Measurements from ENCODE around the gene ZC2HC1C. TPM values are rescaled to one million over a fixed set of nuclear protein-coding genes. Genes with fewer than 3 reads are reported as not detected.
A peak's percentile ranks its signal among the peaks of the same experiment; 100 is the strongest.

Gene ZC2HC1C
- total RNA-seq, 1 experiment from 2014 or later, result 5.2 TPM

DNA sequence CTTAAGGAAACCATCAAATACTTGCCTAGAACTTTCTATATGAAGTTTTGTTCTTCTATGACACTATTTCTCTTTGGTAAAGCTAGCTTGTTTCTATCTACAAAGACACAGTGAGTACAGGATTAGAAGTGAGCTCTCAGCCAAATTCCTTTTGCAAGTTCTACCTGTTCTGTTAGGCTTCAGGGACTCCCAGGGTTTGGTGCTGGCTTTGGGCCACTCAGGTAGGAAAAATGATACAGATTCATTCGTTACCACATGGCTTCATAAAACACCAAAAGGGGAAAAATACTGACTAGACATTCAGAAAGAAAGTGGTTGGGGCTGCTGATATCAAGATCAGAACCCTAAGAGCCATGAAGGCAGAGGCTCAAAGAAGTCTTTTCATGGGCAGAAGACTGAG lies 13.8 kb downstream of the ZC2HC1C start:
- Histone ChIP-seq H3K27ac (ENCODE audit: low read length) (no peak overlapping the region), H3K36me3 (ENCODE audit: control insufficient read depth, insufficient read depth, low read length) (peaks cover 7% of the 10 kb centered on the region; the same call in 1 of the 2 replicates), H3K27me3 (ENCODE audit: control insufficient read depth, insufficient read depth, low read length) (no peaks in the 10 kb centered on the region), H3K4me1 (ENCODE audit: control insufficient read depth, insufficient read depth, low read length) (no peaks in the 10 kb centered on the region), H3K9me3 (ENCODE audit: control insufficient read depth, insufficient read depth, low read depth, low read length) (no peaks in the 10 kb centered on the region), H3K4me3 (ENCODE audit: low read depth in 2 of 2, low read length in 2 of 2) (no peak overlapping the region)
- ChIA-PET CTCF (no interaction called here), POLR2A (no interaction called here)
- intact Hi-C loops (cut with micrococcal nuclease; ENCODE audit: unreplicated experiment), result loop anchor here (10.0 kb wide), 1 partner anchor 138 kb away; no protein-coding TSS in a partner anchor
- TF ChIP-seq, protein P1, sequence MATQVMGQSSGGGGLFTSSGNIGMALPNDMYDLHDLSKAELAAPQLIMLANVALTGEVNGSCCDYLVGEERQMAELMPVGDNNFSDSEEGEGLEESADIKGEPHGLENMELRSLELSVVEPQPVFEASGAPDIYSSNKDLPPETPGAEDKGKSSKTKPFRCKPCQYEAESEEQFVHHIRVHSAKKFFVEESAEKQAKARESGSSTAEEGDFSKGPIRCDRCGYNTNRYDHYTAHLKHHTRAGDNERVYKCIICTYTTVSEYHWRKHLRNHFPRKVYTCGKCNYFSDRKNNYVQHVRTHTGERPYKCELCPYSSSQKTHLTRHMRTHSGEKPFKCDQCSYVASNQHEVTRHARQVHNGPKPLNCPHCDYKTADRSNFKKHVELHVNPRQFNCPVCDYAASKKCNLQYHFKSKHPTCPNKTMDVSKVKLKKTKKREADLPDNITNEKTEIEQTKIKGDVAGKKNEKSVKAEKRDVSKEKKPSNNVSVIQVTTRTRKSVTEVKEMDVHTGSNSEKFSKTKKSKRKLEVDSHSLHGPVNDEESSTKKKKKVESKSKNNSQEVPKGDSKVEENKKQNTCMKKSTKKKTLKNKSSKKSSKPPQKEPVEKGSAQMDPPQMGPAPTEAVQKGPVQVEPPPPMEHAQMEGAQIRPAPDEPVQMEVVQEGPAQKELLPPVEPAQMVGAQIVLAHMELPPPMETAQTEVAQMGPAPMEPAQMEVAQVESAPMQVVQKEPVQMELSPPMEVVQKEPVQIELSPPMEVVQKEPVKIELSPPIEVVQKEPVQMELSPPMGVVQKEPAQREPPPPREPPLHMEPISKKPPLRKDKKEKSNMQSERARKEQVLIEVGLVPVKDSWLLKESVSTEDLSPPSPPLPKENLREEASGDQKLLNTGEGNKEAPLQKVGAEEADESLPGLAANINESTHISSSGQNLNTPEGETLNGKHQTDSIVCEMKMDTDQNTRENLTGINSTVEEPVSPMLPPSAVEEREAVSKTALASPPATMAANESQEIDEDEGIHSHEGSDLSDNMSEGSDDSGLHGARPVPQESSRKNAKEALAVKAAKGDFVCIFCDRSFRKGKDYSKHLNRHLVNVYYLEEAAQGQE (IDR thresholded peaks at IDR 0.05; ENCODE audit: insufficient read depth in 1 of 2, low read depth in 2 of 2, low read length in 1 of 2), result no peak
- TF ChIP-seq TCF7L2 (IDR thresholded peaks at IDR 0.05; ENCODE audit: low read depth, low read length), result no peak
- TF ChIP-seq, protein P2, sequence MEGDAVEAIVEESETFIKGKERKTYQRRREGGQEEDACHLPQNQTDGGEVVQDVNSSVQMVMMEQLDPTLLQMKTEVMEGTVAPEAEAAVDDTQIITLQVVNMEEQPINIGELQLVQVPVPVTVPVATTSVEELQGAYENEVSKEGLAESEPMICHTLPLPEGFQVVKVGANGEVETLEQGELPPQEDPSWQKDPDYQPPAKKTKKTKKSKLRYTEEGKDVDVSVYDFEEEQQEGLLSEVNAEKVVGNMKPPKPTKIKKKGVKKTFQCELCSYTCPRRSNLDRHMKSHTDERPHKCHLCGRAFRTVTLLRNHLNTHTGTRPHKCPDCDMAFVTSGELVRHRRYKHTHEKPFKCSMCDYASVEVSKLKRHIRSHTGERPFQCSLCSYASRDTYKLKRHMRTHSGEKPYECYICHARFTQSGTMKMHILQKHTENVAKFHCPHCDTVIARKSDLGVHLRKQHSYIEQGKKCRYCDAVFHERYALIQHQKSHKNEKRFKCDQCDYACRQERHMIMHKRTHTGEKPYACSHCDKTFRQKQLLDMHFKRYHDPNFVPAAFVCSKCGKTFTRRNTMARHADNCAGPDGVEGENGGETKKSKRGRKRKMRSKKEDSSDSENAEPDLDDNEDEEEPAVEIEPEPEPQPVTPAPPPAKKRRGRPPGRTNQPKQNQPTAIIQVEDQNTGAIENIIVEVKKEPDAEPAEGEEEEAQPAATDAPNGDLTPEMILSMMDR (IDR thresholded peaks at IDR 0.05), result no peak
- TF ChIP-seq POLR2AphosphoS5 (IDR thresholded peaks at IDR 0.05; ENCODE audit: low read depth, low read length), result no peak
- TF ChIP-seq SIN3A (IDR thresholded peaks at IDR 0.05; ENCODE audit: borderline replicate concordance, insufficient read depth, low read depth, low read length), result no peak
- no TSS peak for BruUV-seq (replicated peaks)
- DNase-seq (ENCODE audit: low read depth, low spot score), result no peak
- in situ Hi-C loops (cut with HindIII; ENCODE audit: low pct_unique_long_range_greater_than_20kb, low sequenced_read_pairs), result no loop called here
- no peak for ATAC-seq

DNA sequence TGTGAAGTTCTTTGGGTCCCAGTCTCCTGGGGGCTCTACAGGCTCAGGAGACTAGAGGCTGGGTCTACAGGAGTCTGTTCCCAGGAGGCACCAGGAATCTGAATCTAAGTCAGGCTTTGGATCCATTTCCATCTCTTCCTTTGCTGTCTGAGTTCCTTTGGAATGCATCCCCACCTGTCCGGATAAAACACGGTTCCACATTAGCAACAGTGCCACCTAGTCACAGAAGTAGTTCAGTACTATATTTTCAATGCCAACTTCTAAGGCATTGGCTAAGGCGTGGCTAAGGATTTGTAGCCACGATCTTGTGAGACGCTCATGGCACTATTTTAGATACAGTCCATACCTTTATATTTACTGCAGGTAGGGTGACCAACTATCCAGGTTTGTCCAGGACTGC lies 15.1 kb downstream of the ZC2HC1C start:
- Histone ChIP-seq H3K27me3 (ENCODE audit: control insufficient read depth, insufficient read depth, low read length) (no peaks in the 10 kb centered on the region), H3K36me3 (ENCODE audit: control insufficient read depth, insufficient read depth, low read length) (peaks cover 7% of the 10 kb centered on the region; the same call in 1 of the 2 replicates), H3K9me3 (ENCODE audit: control insufficient read depth, insufficient read depth, low read depth, low read length) (no peaks in the 10 kb centered on the region), H3K27ac (ENCODE audit: low read length) (no peak overlapping the region), H3K4me3 (ENCODE audit: low read depth in 2 of 2, low read length in 2 of 2) (no peak overlapping the region), H3K4me1 (ENCODE audit: control insufficient read depth, insufficient read depth, low read length) (no peaks in the 10 kb centered on the region)
- no TSS peak for BruUV-seq (replicated peaks)
- TF ChIP-seq, protein P1 (IDR thresholded peaks at IDR 0.05; ENCODE audit: insufficient read depth in 1 of 2, low read depth in 2 of 2, low read length in 1 of 2), result no peak
- TF ChIP-seq, protein P2 (IDR thresholded peaks at IDR 0.05), result peak; percentile 50
- no peak for TF ChIP-seq POLR2AphosphoS5 (IDR thresholded peaks at IDR 0.05; ENCODE audit: low read depth, low read length)
- TF ChIP-seq SIN3A (IDR thresholded peaks at IDR 0.05; ENCODE audit: borderline replicate concordance, insufficient read depth, low read depth, low read length), result no peak
- TF ChIP-seq TCF7L2 (IDR thresholded peaks at IDR 0.05; ENCODE audit: low read depth, low read length), result no peak
- intact Hi-C loops (cut with micrococcal nuclease; ENCODE audit: unreplicated experiment) (loop anchor here (10.0 kb wide), 1 partner anchor 140 kb away; no protein-coding TSS in a partner anchor), in situ Hi-C loops (cut with HindIII; ENCODE audit: low pct_unique_long_range_greater_than_20kb, low sequenced_read_pairs) (no loop called here)
- DNase-seq (ENCODE audit: low read depth, low spot score) (no peak), ATAC-seq (peak; percentile 74; the same call in 1 of the 2 replicates)
- ChIA-PET POLR2A (no interaction called here), CTCF (no interaction called here)

Measured in Panc1 (cell line).